DMS79 (cell line): Measurements from ENCODE around the gene STAB2.
"Not testable (repeated sequence)": the region's sequence is repeated elsewhere in the genome, so short reads cannot be mapped to it uniquely, and the experiment has no call there.

Source experiments
- DNase-seq: peaks from one replicate; lab custom pipeline; 2025; lab: John Stamatoyannopoulos, UW

STAB2 gene

DNA sequence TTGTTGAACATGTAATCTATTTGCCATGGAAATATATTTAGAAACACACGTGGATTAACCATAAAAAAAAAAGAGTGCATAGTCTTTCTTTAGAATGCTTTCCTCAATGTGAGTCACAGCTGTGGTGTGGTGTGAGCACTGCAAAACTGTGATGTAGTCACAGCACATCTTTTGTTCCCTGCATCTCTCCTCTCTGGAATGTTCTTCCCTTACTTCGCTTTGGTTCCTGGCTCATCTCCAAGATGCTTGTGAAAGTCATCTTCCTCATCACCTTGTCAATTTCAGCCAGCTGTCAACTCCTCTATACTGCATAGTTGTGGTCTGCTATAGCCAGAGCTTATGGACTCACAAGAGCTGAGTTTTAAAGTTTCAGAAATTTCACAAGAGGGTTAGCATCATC, 60.2 kb downstream of the STAB2 start:
- no peak for DNase-seq

DNA sequence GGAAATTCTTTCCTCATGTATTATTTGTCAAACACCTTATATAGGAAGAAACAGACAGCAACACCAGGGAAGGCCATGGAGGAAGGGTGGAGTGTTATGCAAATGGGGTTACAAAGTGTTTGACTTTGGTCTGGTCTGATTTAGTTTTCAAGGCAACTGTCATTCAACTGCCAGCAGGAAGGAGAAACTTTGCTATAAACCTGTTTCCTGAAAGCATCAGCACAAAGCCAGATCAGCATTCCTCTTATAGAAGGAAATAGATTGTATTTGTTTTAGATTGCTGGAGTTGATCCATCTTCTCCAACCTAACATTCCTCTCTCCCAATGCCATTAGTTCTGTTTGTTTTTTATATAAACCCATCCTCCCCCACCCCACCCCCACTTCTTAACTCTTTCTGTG, 65.7 kb downstream of the STAB2 start:
- DNase-seq: no peak

- DNase-seq: not testable (repeated sequence)
These were observed 66.6 kb downstream of the STAB2 start for GRCh38 chr12:103653568-103654173.

DNA sequence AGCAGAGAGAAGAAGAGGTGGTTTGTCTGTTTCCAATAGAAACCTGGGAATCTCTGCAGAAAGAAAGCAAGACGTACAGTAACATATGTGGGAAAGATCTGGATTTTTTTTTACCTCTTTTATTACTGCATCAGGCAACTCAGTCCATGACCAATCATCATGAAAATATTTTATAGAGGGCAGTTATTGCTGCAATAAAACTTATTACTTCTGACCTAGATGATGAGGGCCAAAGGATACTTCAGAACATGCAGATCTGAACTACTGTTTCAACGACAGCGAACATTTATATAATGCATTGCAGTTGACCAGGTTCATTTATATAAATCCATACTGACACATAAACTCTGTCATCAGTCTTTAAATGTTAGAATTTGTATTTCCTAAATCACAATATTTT, 67.7 kb downstream of the STAB2 start:
- no peak for DNase-seq

DNA sequence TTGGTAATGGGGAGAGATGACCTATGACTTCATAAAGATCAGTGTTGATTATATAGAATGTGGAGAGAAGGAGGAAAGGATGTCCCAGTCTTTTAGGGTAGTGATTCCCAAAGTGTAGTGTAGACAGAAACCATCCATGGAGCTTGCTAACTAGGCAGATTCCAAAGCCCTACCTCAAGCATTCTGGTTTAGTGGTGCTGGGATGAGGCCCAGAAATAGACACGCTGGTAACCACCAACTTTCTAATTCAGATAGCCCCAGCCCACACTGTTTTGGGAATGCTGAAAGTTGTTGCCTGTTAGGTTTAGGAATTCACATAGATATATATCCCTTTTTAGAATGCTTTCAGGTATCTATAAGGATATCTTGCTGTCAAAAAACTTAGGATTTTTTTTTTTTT, 69.2 kb downstream of the STAB2 start:
- no peak for DNase-seq

DNA sequence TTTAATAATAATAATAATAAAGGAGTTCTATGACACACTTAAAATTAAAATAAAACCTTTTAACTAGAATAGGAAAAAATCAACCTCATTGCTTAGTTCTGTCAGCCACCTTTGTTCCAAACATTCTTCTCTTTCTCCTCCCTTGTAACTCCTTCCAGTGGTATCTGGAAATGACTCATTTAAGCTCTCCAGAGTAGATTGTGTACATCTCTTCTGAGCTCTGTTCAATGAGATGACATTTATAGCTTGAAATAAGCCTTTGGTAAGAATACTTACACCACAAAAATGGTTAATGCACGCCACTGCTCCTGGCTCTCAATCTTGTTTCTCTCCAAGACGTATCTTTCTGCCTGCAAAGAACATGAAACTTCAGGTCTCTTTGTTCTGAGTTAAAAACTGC, 70.3 kb downstream of the STAB2 start:
- DNase-seq: no peak

GRCh38 chr12:103664626-103665025, 77.6 kb downstream of the STAB2 start:
- no peak for DNase-seq

DNA sequence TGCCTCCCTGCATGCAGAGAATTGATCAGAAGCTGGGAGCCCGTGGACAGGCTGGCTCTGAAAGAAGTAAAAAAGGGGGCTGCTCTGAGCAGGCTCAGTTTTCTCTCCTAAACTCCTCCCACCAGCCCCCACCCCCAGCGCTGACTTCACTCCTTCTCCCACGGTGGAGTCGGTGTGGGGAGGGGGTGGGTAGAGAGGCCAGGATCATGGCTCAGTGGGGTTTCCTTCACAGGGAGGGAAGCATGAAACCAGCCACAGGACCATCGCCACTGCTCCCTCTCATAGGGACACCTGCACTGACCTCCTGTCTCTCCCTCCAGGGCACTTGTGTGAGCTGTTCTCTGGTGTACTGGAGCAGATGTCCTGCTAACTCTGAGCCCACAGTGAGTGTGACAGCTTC, 78.9 kb downstream of the STAB2 start:
- DNase-seq: no peak

- DNase-seq: peak; percentile 60
These were observed 80.1 kb downstream of the STAB2 start for GRCh38 chr12:103667125-103667524.

DNA sequence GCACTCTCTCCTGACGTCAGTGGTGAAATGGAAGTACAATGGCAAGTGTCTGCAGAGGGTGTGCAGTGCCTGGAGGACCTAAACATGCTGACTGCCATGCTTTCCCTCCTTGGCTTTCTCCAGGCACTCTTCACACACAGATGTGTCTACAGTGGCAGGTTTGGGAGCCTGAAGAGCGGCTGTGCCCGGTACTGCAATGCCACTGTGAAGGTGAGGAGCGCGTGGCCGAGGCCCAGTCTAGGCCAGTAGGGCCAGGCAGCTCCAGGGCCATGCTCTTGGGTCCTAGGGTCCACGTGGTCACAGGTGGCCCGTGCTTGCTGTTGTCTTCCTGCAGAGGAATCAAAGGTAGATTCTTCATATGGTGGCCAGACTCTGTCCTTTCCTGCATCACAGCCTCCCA, 81.4 kb downstream of the STAB2 start:
- no peak for DNase-seq

- no peak for DNase-seq
These were observed 84.3 kb downstream of the STAB2 start for GRCh38 chr12:103671367-103671766.

- no peak for DNase-seq
These were observed 85.5 kb downstream of the STAB2 start for GRCh38 chr12:103672401-103673119.

DNA sequence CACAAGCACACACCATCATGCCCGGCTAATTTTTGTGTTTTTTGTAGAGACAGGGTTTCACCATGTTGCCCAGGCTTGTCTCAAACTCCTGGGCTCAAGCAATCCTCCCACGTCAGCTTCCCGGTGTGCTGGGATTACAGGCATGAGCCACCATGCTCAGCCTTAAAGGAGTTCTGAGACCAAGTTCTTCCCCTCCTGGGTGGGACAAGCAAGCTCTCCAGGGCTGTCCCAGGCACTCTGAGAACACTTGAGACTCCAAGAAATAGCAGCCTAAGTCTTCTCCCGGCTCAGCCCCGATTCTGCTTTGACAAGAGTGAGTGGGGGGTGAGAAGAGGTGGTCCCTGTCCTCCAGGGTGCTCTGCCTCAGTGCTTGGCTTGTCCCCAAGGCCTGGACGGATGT, 86.4 kb downstream of the STAB2 start:
- no peak for DNase-seq

GRCh38 chr12:103673891-103674375, 86.9 kb downstream of the STAB2 start:
- DNase-seq: no peak

DNA sequence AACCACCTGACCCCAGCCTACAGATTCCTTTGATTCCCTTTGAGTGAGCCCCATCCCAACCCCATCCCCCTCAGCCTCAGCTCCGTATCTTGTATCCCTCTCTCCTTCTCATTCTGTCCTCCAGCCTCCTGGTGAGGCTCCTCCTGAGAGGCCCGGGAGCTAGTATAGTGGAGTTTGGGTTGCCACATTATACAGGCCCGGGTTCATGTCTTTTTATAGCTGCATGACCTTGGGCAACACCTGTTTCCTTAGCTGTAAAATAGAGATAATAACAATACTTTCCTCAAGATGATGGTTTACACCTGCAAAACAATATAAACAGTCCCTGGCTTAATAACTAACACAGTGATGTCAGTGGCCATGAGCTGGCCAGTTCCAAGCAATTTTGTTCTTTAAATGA, 89.8 kb downstream of the STAB2 start:
- DNase-seq: no peak

- DNase-seq: no peak
These were observed 90.3 kb downstream of the STAB2 start for GRCh38 chr12:103677341-103677740.

- DNase-seq: no peak
These were observed 90.8 kb downstream of the STAB2 start for GRCh38 chr12:103677905-103678304.

- DNase-seq: no peak
These were observed 92.5 kb downstream of the STAB2 start for GRCh38 chr12:103679421-103680170.

GRCh38 chr12:103680591-103681141, 93.6 kb downstream of the STAB2 start:
- peak; percentile 88 for DNase-seq

DNA sequence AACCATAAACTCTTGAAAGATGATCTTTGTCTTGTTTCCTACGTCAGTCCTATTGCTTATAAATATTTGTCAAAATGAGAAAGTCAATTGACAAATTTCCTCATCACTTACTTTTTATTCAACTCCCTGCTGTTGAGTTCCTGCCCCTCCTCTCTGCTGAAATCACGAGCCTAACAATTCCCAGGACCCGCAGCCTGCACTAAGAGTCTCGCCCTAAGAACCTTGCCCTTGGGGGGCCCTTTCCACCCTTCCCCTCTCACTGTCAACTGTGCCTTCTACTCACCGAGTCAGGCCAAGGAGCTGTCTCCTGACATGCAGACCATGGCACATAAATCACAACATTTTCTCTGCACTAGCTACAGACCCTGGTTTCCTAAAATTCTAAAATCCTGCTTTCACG, 99.0 kb downstream of the STAB2 start:
- no peak for DNase-seq

DNA sequence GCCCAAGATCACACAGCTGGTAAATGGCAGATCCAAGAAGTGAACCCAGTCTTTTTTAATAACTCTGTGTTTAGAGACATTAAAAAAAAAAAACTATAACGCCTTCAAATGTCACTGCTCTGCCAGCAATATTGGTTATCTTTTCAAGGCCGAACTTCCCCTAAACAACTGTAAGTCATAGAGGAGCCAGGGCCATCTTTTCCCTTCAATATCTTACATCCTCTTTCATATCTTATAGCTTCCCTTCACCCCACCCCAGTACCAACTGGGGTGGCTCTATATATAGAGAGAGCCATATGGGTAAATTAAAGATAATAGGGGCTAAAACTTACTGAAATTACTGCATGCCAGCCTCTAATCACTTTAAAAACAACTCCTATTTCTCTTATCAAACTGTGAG, 100.2 kb downstream of the STAB2 start:
- no peak for DNase-seq

GRCh38 chr12:103688376-103689063, 101.4 kb downstream of the STAB2 start:
- DNase-seq: no peak
